ENCODE measurements around the gene ECI1. TPM values are rescaled to one million over a fixed set of nuclear protein-coding genes. Genes with fewer than 3 reads are reported as not detected.
"Not testable (repeated sequence)": the region's sequence is repeated elsewhere in the genome, so short reads cannot be mapped to it uniquely, and the experiment has no call there.

The ECI1 gene
- polyA plus RNA-seq, 6 donors from 2014 or later: 41.7 to 55.1 (median 48.6) TPM

DNA sequence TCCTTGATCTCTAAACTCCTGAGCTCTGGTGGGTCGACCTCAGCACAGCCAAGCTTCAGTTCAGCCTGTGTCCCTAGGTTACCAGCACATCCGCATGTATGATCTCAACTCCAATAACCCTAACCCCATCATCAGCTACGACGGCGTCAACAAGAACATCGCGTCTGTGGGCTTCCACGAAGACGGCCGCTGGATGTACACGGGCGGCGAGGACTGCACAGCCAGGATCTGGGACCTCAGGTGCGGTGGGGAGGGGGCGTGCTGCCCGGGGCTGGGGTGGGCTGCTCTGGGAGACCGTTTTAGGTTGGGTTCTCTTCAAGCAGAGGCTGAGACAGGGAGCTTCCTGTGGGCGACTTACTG, 45.0 kb downstream of the ECI1 start:
- peaks cover 17 to 32% (median 20%) of the 10 kb centered on the region in 3 donors for H3K4me1 Mint-ChIP-seq

DNA sequence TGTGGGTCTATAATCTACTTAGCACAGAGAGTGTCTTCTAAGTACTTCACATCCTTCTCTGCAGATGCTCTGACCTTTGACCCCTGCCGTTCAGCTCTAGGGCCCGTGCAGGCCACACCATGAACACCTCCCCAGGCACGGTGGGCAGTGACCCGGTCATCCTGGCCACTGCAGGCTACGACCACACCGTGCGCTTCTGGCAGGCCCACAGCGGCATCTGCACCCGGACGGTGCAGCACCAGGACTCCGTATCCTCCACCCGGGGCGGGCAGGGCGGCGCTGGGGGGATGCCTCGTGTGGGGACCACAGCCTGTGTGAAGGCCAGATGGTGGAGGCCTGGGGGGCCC, 45.4 kb downstream of the ECI1 start:
- DNase-seq: no peak
- Mint-ChIP-seq H3K4me1 (peaks cover 17 to 32% (median 20%) of the 10 kb centered on the region in 3 donors), H3K27me3 (peaks cover 0 to 8% (median 0%) of the 10 kb centered on the region in 3 donors), H3K27ac (peak overlapping the region in 4 of 6 donors; percentile 76 to 96 (median 85)), H3K36me3 (peaks cover 0 to 9% of the 10 kb centered on the region in 2 donors), H3K9me3 (no peaks in the 10 kb centered on the region), H3K4me3 (peak overlapping the region; percentile 68 to 88 (median 80))
- ATAC-seq (ENCODE audit: low read depth in 2 of 2): no peak

More for the DNA sequence above, 45.0 kb downstream of the ECI1 start:
- no peak for DNase-seq
- Mint-ChIP-seq H3K4me3 (peak overlapping the region; percentile 66 to 88 (median 80)), H3K36me3 (peaks cover 0 to 9% of the 10 kb centered on the region in 2 donors), H3K27me3 (peaks cover 0 to 8% (median 0%) of the 10 kb centered on the region in 3 donors), H3K27ac (peak overlapping the region in 5 of 6 donors; percentile 63 to 96 (median 88)), H3K9me3 (no peaks in the 10 kb centered on the region)
- ATAC-seq (ENCODE audit: low read depth in 2 of 2): no peak

DNA sequence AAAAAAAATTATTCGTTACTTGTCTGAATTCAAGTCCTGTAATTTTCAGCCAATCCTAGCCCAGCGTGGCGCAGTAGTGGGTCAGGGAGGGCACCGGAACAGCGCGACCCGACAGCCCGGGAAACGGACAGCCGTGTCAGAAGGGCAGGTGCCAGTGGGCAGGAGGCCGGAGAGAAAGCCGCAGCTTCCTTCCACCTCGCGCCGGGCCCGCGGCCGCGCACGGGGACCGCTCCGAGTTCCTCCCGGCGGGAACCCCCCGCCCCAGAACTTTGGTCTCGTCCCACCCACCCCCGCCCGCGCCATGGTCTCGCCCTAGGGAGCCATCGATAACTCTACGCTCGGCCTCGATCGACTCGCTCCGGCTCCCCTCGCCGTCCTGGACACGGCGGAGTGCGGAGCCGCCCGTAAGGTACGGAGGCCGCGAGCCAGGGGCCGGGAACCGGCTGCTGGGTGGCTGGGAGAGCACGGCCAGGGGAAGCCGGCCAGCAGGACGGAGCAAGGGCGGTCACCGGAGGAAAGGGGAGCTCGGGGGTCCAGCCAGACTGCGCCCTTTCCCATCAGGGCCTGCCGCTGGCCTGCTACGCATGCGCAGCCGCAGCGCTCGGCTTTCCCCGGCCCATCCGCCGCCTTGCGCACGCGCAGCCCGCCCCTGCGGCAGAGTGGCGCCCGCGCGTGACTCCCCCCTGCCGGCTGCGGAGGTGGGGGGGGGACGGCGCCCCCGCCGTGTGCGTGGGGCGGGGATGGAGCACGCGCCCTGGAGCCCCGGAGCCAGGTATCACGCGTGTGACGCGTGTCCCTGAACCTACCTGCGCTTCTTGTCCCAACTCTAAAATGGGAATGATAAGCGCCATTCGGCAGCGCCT, 46.1 kb downstream of the ECI1 start, which contains the start of gene MLST8:
MLST8 (plus strand) TSS at position 351 of the 863 bp plus-strand sequence. CDS start 632 bp downstream, outside the sequence.
- Mint-ChIP-seq H3K4me1 (peaks cover 17 to 32% (median 20%) of the 10 kb centered on the region in 3 donors), H3K4me3 (peak within 1 kb of the TSS; percentile 68 to 93 (median 87)), H3K27ac (peak within 1 kb of the TSS; percentile 75 to 97 (median 90)), H3K9me3 (peaks cover 0 to under 1% (median 0%) of the 10 kb centered on the region in 7 donors), H3K36me3 (peaks cover 0 to 9% of the 10 kb centered on the region in 2 donors), H3K27me3 (peaks cover 0 to 10% (median 4%) of the 10 kb centered on the region in 3 donors)
- DNase-seq (peak; percentile 97), ATAC-seq (ENCODE audit: low read depth in 2 of 2) (peak; percentile 78 to 83)

- peaks cover 0 to 9% of the 10 kb centered on the region in 2 donors for H3K36me3 Mint-ChIP-seq
- peak overlapping the region; percentile 68 to 89 (median 82) for H3K4me3 Mint-ChIP-seq
- peaks cover 0 to 18% (median 11%) of the 10 kb centered on the region in 3 donors for H3K27me3 Mint-ChIP-seq
- H3K27ac Mint-ChIP-seq: peak overlapping the region in 5 of 6 donors; percentile 44 to 88 (median 78)
- ATAC-seq (ENCODE audit: low read depth in 2 of 2) (no peak), DNase-seq (no peak)
- peaks cover 0 to 1% (median 0%) of the 10 kb centered on the region in 7 donors for H3K9me3 Mint-ChIP-seq
- peaks cover 17 to 32% (median 20%) of the 10 kb centered on the region in 3 donors for H3K4me1 Mint-ChIP-seq
Measured at GRCh38 chr16:2204416-2205103, 46.8 kb downstream of the ECI1 start.

GRCh38 chr16:2203119-2203688, 48.2 kb downstream of the ECI1 start:
- peak overlapping the region in 1 of 6 donors; percentile 41 for H3K27ac Mint-ChIP-seq
- H3K4me1 Mint-ChIP-seq: peaks cover 17 to 31% (median 20%) of the 10 kb centered on the region in 3 donors
- DNase-seq; H3K9me3 Mint-ChIP-seq; ATAC-seq (ENCODE audit: low read depth in 2 of 2); H3K36me3 Mint-ChIP-seq: not testable (repeated sequence)
- peak overlapping the region in 7 of 8 donors; percentile 52 to 88 (median 68) for H3K4me3 Mint-ChIP-seq
- H3K27me3 Mint-ChIP-seq: peaks cover 7 to 28% (median 21%) of the 10 kb centered on the region in 3 donors

- ATAC-seq (ENCODE audit: low read depth in 2 of 2): no peak
- Mint-ChIP-seq H3K27ac (no peak overlapping the region), H3K27me3 (peaks cover 17 to 43% (median 32%) of the 10 kb centered on the region in 3 donors), H3K4me3 (no peak overlapping the region), H3K9me3 (peaks cover 0 to 1% (median 0%) of the 10 kb centered on the region in 7 donors), H3K36me3 (no peaks in the 10 kb centered on the region), H3K4me1 (peaks cover 8 to 14% (median 12%) of the 10 kb centered on the region in 3 donors)
- no peak for DNase-seq
Measured at GRCh38 chr16:2200313-2200712, 51.1 kb downstream of the ECI1 start.

DNA sequence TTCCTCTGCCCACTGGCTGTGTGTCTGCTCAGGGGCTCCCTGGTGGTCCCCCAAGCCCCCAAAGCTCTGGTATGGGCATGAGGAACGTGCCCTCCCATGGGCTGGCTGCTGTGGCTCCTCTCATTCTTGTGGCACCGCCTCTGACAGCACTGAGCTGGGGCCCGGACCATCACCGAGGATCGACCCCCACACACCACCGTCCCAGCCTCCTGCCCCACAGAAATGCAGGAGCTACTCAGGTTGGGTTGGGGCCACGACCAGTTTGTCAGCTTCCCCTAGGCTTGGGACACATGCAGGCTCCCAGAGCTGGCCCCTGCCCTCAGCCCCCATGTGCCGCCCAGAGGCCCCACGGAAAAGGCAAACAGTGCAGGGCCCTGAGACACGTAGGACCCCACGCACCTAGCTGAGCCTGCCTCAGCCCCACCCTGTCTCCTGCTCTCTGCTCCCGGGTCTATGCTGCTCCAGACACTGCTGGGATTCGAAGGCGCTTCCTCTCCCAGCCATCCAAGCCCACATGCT, 51.7 kb downstream of the ECI1 start:
- Mint-ChIP-seq H3K4me1 (peaks cover 11 to 18% (median 16%) of the 10 kb centered on the region in 3 donors), H3K9me3 (peaks cover 0 to 1% (median 0%) of the 10 kb centered on the region in 7 donors)

DNA sequence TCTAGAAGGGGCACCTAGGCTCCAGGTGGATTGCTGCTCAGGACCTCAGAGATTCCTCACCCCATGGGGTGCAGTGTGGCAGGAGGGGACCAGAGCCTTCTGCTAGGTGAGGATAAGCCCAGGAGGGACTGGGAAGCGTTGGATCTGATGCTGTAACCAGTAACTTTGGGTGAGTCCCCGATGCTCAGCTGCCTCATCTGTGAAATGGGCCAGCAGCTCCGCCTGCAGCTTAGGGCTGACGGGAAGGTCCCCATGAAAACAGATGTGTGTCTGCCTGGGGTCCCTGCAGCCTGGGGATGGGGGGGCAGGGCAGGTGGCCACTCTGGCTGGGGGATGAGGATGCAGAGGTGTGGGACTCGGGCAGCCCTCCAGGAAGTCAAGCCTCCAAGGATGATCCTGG, 52.3 kb downstream of the ECI1 start:
- H3K27me3 Mint-ChIP-seq: peaks cover 23 to 54% (median 40%) of the 10 kb centered on the region in 3 donors
- H3K36me3 Mint-ChIP-seq: no peaks in the 10 kb centered on the region
- peak overlapping the region in 1 of 8 donors; percentile 28 for H3K4me3 Mint-ChIP-seq
- no peak for DNase-seq
- ATAC-seq (ENCODE audit: low read depth in 2 of 2): no peak
- H3K9me3 Mint-ChIP-seq: peaks cover 0 to 1% (median 0%) of the 10 kb centered on the region in 7 donors
- no peak overlapping the region for H3K27ac Mint-ChIP-seq
- peaks cover 9 to 13% (median 12%) of the 10 kb centered on the region in 3 donors for H3K4me1 Mint-ChIP-seq

More for the DNA sequence above, 51.7 kb downstream of the ECI1 start:
- DNase-seq (no peak), ATAC-seq (ENCODE audit: low read depth in 2 of 2) (no peak)
- Mint-ChIP-seq H3K36me3 (no peaks in the 10 kb centered on the region), H3K4me3 (peak overlapping the region in 1 of 8 donors; percentile 49), H3K27ac (no peak overlapping the region), H3K27me3 (peaks cover 22 to 50% (median 39%) of the 10 kb centered on the region in 3 donors)

GRCh38 chr16:2198283-2198682, 53.1 kb downstream of the ECI1 start:
- no peak overlapping the region for H3K27ac Mint-ChIP-seq
- peak overlapping the region in 7 of 8 donors; percentile 10 to 82 (median 68) for H3K4me3 Mint-ChIP-seq
- ATAC-seq (ENCODE audit: low read depth in 2 of 2): no peak
- H3K4me1 Mint-ChIP-seq: peaks cover 8 to 9% (median 9%) of the 10 kb centered on the region in 3 donors
- peaks cover 0 to 1% (median 0%) of the 10 kb centered on the region in 7 donors for H3K9me3 Mint-ChIP-seq
- no peaks in the 10 kb centered on the region for H3K36me3 Mint-ChIP-seq
- H3K27me3 Mint-ChIP-seq: peaks cover 23 to 62% (median 40%) of the 10 kb centered on the region in 3 donors
- no peak for DNase-seq

GRCh38 chr16:2197765-2198164, 53.6 kb downstream of the ECI1 start:
- no peak for DNase-seq
- H3K4me3 Mint-ChIP-seq: peak overlapping the region; percentile 20 to 82 (median 70)
- peaks cover 0 to 1% (median 0%) of the 10 kb centered on the region in 7 donors for H3K9me3 Mint-ChIP-seq
- peaks cover 6 to 9% (median 9%) of the 10 kb centered on the region in 3 donors for H3K4me1 Mint-ChIP-seq
- H3K27me3 Mint-ChIP-seq: peaks cover 23 to 68% (median 41%) of the 10 kb centered on the region in 3 donors
- H3K27ac Mint-ChIP-seq: peak overlapping the region in 1 of 6 donors; percentile 13
- no peak for ATAC-seq (ENCODE audit: low read depth in 2 of 2)
- no peaks in the 10 kb centered on the region for H3K36me3 Mint-ChIP-seq

DNA sequence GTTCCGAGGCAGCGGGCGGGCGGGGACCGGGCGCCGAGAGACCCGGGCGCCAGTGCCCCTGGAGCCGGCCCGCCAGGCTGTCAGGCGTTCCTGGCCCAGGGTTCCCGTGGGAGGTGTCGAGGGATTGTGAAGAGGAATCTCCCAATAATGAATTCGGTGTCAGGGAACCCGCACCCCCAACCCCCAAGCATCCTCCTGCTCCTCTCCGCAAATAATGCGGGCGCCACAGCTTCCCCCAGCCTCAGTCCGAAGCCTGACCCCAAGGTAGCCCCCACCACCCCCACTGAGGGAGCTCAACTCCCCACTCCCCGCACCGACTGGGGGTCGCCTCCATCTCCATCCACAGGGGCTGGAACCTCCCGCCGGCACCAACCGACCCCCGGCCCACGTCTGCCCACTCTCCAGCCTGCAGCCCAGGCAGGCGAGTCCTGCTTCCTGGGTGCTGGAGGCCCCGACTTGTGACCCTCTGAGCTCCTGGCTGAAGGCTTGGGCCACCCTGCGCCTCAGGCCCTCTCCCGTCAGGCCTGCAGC, 54.3 kb downstream of the ECI1 start:
- no peak overlapping the region for H3K27ac Mint-ChIP-seq
- H3K4me3 Mint-ChIP-seq: peak overlapping the region; percentile 56 to 84 (median 70)
- peaks cover 23 to 73% (median 49%) of the 10 kb centered on the region in 3 donors for H3K27me3 Mint-ChIP-seq
- ATAC-seq (ENCODE audit: low read depth in 2 of 2): no peak
- H3K9me3 Mint-ChIP-seq: peaks cover 0 to 1% (median 0%) of the 10 kb centered on the region in 7 donors
- peaks cover 6 to 9% (median 9%) of the 10 kb centered on the region in 3 donors for H3K4me1 Mint-ChIP-seq
- no peak for DNase-seq
- no peaks in the 10 kb centered on the region for H3K36me3 Mint-ChIP-seq
